IMR-90 (cell line): Measurements from ENCODE around the gene RASSF4. TPM values are rescaled to one million over a fixed set of nuclear protein-coding genes. Genes with fewer than 3 reads are reported as not detected.

ENCODE experiments used
- ATAC-seq: fragments of 200-7000 bp; cut with Tn5 transposase; 2 replicates; pipeline ENCODE4 v1.9.1; 2020; ENCODE audit warnings: low read depth, mild to moderate bottlenecking, moderate library complexity
- BruUV-seq: library from RNA; stranded (reverse); fragments of 400-500 nt; replicated peaks from 2 replicates; lab custom pipeline; 2021; lab: Mats Ljungman, UMichigan
- CTCF ChIA-PET: fragments of 300-600 bp; formaldehyde crosslinking; extraction: SDS; loops from one replicate; lab custom pipeline; 2021; ENCODE audit warnings: antibody characterized with exemption; lab: Yijun Ruan, JAX
- POLR2A ChIA-PET: fragments of 300-600 bp; sonication (Branson Sonifier 250); formaldehyde crosslinking; loops from one replicate; lab custom pipeline; 2022; ENCODE audit warnings: antibody characterized with exemption; ENCODE audit not compliant: unreplicated experiment; lab: Charles Lee
- DNase-seq: peaks from one replicate; pipeline ENCODE4 v3.0.0; 2013
- H2AFZ ChIP-seq: replicated peaks from 2 replicates; pipeline ENCODE3; 2013; ENCODE audit warnings: low read length, mild to moderate bottlenecking; ENCODE audit not compliant: poor library complexity
- H2AK5ac ChIP-seq: 2 replicates; pipeline ENCODE4 v1.6.1; 2013; ENCODE audit warnings: low read depth, low read length, inconsistent platforms
- H2AK9ac ChIP-seq: replicated peaks from 2 replicates; pipeline ENCODE3; 2013; ENCODE audit warnings: mild to moderate bottlenecking, low read depth, low read length, moderate library complexity; ENCODE audit not compliant: poor library complexity
- H2BK120ac ChIP-seq: 2 replicates; pipeline ENCODE4 v1.6.1; 2013; ENCODE audit warnings: low read depth, low read length, inconsistent platforms
- H2BK15ac ChIP-seq: 3 replicates; pipeline ENCODE4 v1.6.1; 2013; ENCODE audit warnings: low read depth, low read length, inconsistent platforms
- H2BK20ac ChIP-seq: 2 replicates; pipeline ENCODE4 v1.6.1; 2013; ENCODE audit warnings: low read depth, mild to moderate bottlenecking, inconsistent platforms, low read length, moderate library complexity
- H2BK5ac ChIP-seq: 2 replicates; pipeline ENCODE4 v1.6.1; 2013; ENCODE audit warnings: mild to moderate bottlenecking, low read depth, low read length, inconsistent platforms; ENCODE audit not compliant: poor library complexity, severe bottlenecking
- H3K14ac ChIP-seq: replicated peaks from 2 replicates; pipeline ENCODE4 v1.6.1; 2013; ENCODE audit warnings: low read depth, low read length, inconsistent platforms
- H3K18ac ChIP-seq: 2 replicates; pipeline ENCODE4 v1.6.1; 2013; ENCODE audit warnings: low read depth, low read length, control low read depth
- H3K23ac ChIP-seq: 2 replicates; pipeline ENCODE4 v1.6.1; 2013; ENCODE audit warnings: low read depth, low read length, inconsistent platforms
- H3K27ac ChIP-seq: 2 replicates; pipeline ENCODE4 v1.5.1; 2013; ENCODE audit warnings: mild to moderate bottlenecking, control low read depth, low read length; ENCODE audit not compliant: insufficient read depth
- H3K27me3 ChIP-seq: 2 replicates; pipeline ENCODE4 v1.6.1; 2013; ENCODE audit warnings: low read length; ENCODE audit not compliant: control insufficient read depth, insufficient read depth
- H3K36me3 ChIP-seq: 2 replicates; pipeline ENCODE4 v1.6.1; 2013; ENCODE audit warnings: low read length, mixed read lengths; ENCODE audit not compliant: control insufficient read depth, insufficient read depth
- H3K4ac ChIP-seq: 2 replicates; pipeline ENCODE4 v1.6.1; 2013; ENCODE audit warnings: low read depth, low read length, inconsistent platforms
- H3K4me1 ChIP-seq: 2 replicates; pipeline ENCODE4 v1.6.1; 2013; ENCODE audit warnings: low read length, mixed read lengths; ENCODE audit not compliant: control insufficient read depth, insufficient read depth
- H3K4me2 ChIP-seq: 2 replicates; pipeline ENCODE4 v1.6.1; 2013; ENCODE audit warnings: low read depth, mild to moderate bottlenecking, control low read depth, low read length, moderate library complexity
- H3K4me3 ChIP-seq: 2 replicates; pipeline ENCODE4 v1.5.1; 2013; ENCODE audit warnings: low read depth, mild to moderate bottlenecking, control low read depth, low read length, moderate library complexity; ENCODE audit not compliant: insufficient read depth
- H3K56ac ChIP-seq: 2 replicates; pipeline ENCODE4 v1.6.1; 2013; ENCODE audit warnings: low read length, inconsistent platforms; ENCODE audit not compliant: insufficient read depth; ENCODE audit errors: extremely low read depth
- H3K79me1 ChIP-seq, 2 experiments: 2 replicates each; pipeline ENCODE4 v1.6.1; 2013; ENCODE audit warnings: low read length in 2 of 2, inconsistent platforms in 1 of 2, low read depth in 1 of 2
- H3K9ac ChIP-seq: 2 replicates; pipeline ENCODE4 v1.6.1; 2013; ENCODE audit warnings: low read depth, low read length, control low read depth
- H3K9me1 ChIP-seq: 2 replicates; pipeline ENCODE4 v1.6.1; 2013; ENCODE audit warnings: low read length, inconsistent platforms; ENCODE audit not compliant: insufficient read depth
- H3K9me3 ChIP-seq: 2 replicates; pipeline ENCODE4 v1.6.1; 2013; ENCODE audit warnings: low read length; ENCODE audit not compliant: control insufficient read depth, insufficient read depth
- H4K20me1 ChIP-seq: 2 replicates; pipeline ENCODE4 v1.6.1; 2013; ENCODE audit warnings: low read length, inconsistent platforms; ENCODE audit not compliant: insufficient read depth
- H4K5ac ChIP-seq: 2 replicates; pipeline ENCODE4 v1.6.1; 2013; ENCODE audit warnings: mild to moderate bottlenecking, low read depth, low read length, control low read depth
- H4K8ac ChIP-seq, 2 experiments: 2 replicates each; pipeline ENCODE4 v1.6.1; 2013; ENCODE audit warnings: low read depth in 2 of 2, low read length in 2 of 2, control low read depth in 1 of 2, inconsistent platforms in 1 of 2
- H4K91ac ChIP-seq: 2 replicates; pipeline ENCODE4 v1.6.1; 2013; ENCODE audit warnings: low read depth, low read length, inconsistent platforms; ENCODE audit not compliant: insufficient read depth
- BHLHE40 ChIP-seq: fragments of 150-350 bp; IDR thresholded peaks from 2 replicates; pipeline ENCODE4 v1.6.1; 2016; ENCODE audit warnings: mild to moderate bottlenecking, low read depth, low read length
- CEBPB ChIP-seq: IDR thresholded peaks from 2 replicates; pipeline ENCODE4 v1.6.1; 2012; ENCODE audit warnings: low read depth, low read length, improper control_type of control experiment
- CHD1 ChIP-seq: IDR thresholded peaks from 2 replicates; pipeline ENCODE4 v1.6.1; 2012; ENCODE audit warnings: low read depth, low read length, improper control_type of control experiment
- CTCF ChIP-seq: conservative IDR thresholded peaks from 2 replicates; pipeline ENCODE4 v1.5.1; 2012; ENCODE audit warnings: mild to moderate bottlenecking, low read depth, low read length, improper control_type of control experiment
- ELK1 ChIP-seq: fragments of 150-350 bp; IDR thresholded peaks from 2 replicates; pipeline ENCODE4 v1.6.1; 2016; ENCODE audit warnings: low read depth, mild to moderate bottlenecking, low read length, moderate library complexity, borderline replicate concordance
- MAFK ChIP-seq: IDR thresholded peaks from 2 replicates; pipeline ENCODE4 v1.6.1; 2012; ENCODE audit warnings: low read depth, low read length, improper control_type of control experiment
- NFE2L2 ChIP-seq: fragments of 150-350 bp; IDR thresholded peaks from 2 replicates; pipeline ENCODE4 v1.6.1; 2016; ENCODE audit warnings: low read depth, mild to moderate bottlenecking, low read length
- SMC3 ChIP-seq: fragments of 150-350 bp; IDR thresholded peaks from 2 replicates; pipeline ENCODE4 v1.6.1; 2016; ENCODE audit warnings: low read depth, mild to moderate bottlenecking, antibody characterized with exemption, low read length, moderate library complexity
- USF2 ChIP-seq: fragments of 150-350 bp; IDR thresholded peaks from 2 replicates; pipeline ENCODE4 v1.6.1; 2017; ENCODE audit warnings: mild to moderate bottlenecking, antibody characterized with exemption, low read length, low read depth
- WGBS, 2 experiments: methylation state at CpG; one replicate each; pipeline versions ENCODE4 v1.1.5 to v1.1.7; 2013; ENCODE audit warnings: missing lambda C conversion rate in 2 of 2; ENCODE audit not compliant: insufficient read length in 1 of 2; ENCODE audit errors: extremely low coverage in 2 of 2; 5-methylcytosine and 5-hydroxymethylcytosine counted together
- dilution Hi-C: fragments of 300-500 bp; cut with HindIII; formaldehyde crosslinking; loops from one replicate; pipeline ENCODE4 v1.14.3; 2018; ENCODE audit warnings: low sequenced_read_pairs; ENCODE audit not compliant: unreplicated experiment
- in situ Hi-C: fragments of 300-500 bp; cut with MboI; formaldehyde crosslinking; loops from 3 replicates; pipeline ENCODE4 v1.14.3; 2019; ENCODE audit warnings: low sequenced_read_pairs, inconsistent platforms, mixed read lengths
- intact Hi-C: fragments of 100-400 bp; cut with micrococcal nuclease; formaldehyde crosslinking; loops from 2 replicates; pipeline ENCODE4 v1.10.0; 2022
- polyA plus RNA-seq, 3 experiments: library from polyadenylated mRNA; depleted of rRNA; stranded (reverse); fragments of >200 nt; gene quantifications; 2 replicates each; pipeline ENCODE4 v1.2.3, GENCODE V29; 2012; ENCODE audit warnings: low replicate concordance in 1 of 3
- total RNA-seq: library from RNA; depleted of rRNA; stranded (reverse); fragments of >200 nt; gene quantifications from 2 replicates; pipeline ENCODE4 v1.2.3, GENCODE V29; 2012

The RASSF4 gene
- total and polyA plus RNA-seq, 2 of the 4 experiments (the other 2 are of a cell fraction) = 5.9 to 8.6 TPM

GRCh38 chr10:44961931-44962750 lies 2.5 kb downstream of the RASSF4 start:
- no peak overlapping the region for H3K9ac ChIP-seq
- dilution Hi-C loops = no loop called here
- TF ChIP-seq MAFK (no peak), BHLHE40 (no peak), ELK1 (no peak), CTCF (no peak), SMC3 (no peak), CEBPB (no peak), USF2 (no peak), CHD1 (no peak), NFE2L2 (no peak)
- H2AK5ac ChIP-seq = no peak overlapping the region
- no peak overlapping the region for H3K14ac ChIP-seq
- no peak overlapping the region for H4K8ac ChIP-seq
- H3K18ac ChIP-seq = no peak overlapping the region
- H3K4me2 ChIP-seq = no peak overlapping the region
- peaks cover 31% of the 10 kb centered on the region for H3K4me1 ChIP-seq
- no peak overlapping the region for H3K4me3 ChIP-seq
- DNase-seq (no peak), ATAC-seq (no peak)
- H4K20me1 ChIP-seq = no peaks in the 10 kb centered on the region
- H3K9me1 ChIP-seq = peaks cover 11% of the 10 kb centered on the region
- no peak overlapping the region for H3K27ac ChIP-seq
- H3K23ac ChIP-seq = no peak overlapping the region
- H2BK20ac ChIP-seq = no peak overlapping the region
- WGBS, 2 experiments = no CpG with 5 or more reads among the region's 11 CpGs
- no peaks in the 10 kb centered on the region for H3K9me3 ChIP-seq
- no peak overlapping the region for H2AFZ ChIP-seq
- H3K36me3 ChIP-seq = no peaks in the 10 kb centered on the region
- CTCF ChIA-PET = interaction anchor here (1.3 kb wide), 1 partner anchor 16 kb away, joined by 3 read pairs; the partner anchor contains the start of gene DEPP1
- intact Hi-C loops = no loop called here
- H4K91ac ChIP-seq = no peak overlapping the region
- peaks cover 7 to 24% of the 10 kb centered on the region in 2 experiments; a peak in 3 of 4 replicates for H3K79me1 ChIP-seq
- H2BK120ac ChIP-seq = no peak overlapping the region
- no peak overlapping the region for H3K56ac ChIP-seq
- H2AK9ac ChIP-seq = no peak overlapping the region
- BruUV-seq = no TSS peak
- in situ Hi-C loops = no loop called here
- no peak overlapping the region for H4K5ac ChIP-seq
- no peak overlapping the region for H2BK15ac ChIP-seq
- POLR2A ChIA-PET = no interaction called here
- H2BK5ac ChIP-seq = no peak overlapping the region
- no peaks in the 10 kb centered on the region for H3K27me3 ChIP-seq
- H3K4ac ChIP-seq = no peak overlapping the region
